GM23248 (cell line): ENCODE results near the gene TRPV2. TPM values are rescaled to one million over a fixed set of nuclear protein-coding genes. Genes with fewer than 3 reads are reported as not detected.
"Not testable (repeated sequence)": the region's sequence is repeated elsewhere in the genome, so short reads cannot be mapped to it uniquely, and the experiment has no call there.

Source experiments
- DNase-seq: peaks from one replicate; pipeline ENCODE4 v3.0.0-alpha.2; 2015
- H2AFZ ChIP-seq: fragments of 200-600 bp; sonication (generic); 2 replicates; pipeline ENCODE4 v1.6.1; 2016; ENCODE audit warnings: antibody characterized with exemption
- H3F3A ChIP-seq: fragments of 200-600 bp; sonication (generic); 2 replicates; pipeline ENCODE4 v1.6.1; 2016; ENCODE audit warnings: mild to moderate bottlenecking, antibody characterized with exemption, mixed run types; ENCODE audit not compliant: insufficient read depth
- H3K27ac ChIP-seq: fragments of 200-600 bp; sonication (generic); 2 replicates; pipeline ENCODE4 v1.5.1; 2016; ENCODE audit warnings: mild to moderate bottlenecking
- H3K27me3 ChIP-seq: fragments of 200-600 bp; sonication (generic); replicated peaks from 2 replicates; pipeline ENCODE4 v1.6.1; 2016; ENCODE audit warnings: mild to moderate bottlenecking; ENCODE audit not compliant: insufficient read depth
- H3K36me3 ChIP-seq: fragments of 200-600 bp; sonication (generic); 2 replicates; pipeline ENCODE4 v1.6.1; 2016; ENCODE audit warnings: low read depth, mild to moderate bottlenecking
- H3K4me1 ChIP-seq: fragments of 200-600 bp; sonication (generic); 2 replicates; pipeline ENCODE4 v1.6.1; 2016; ENCODE audit warnings: mild to moderate bottlenecking; ENCODE audit not compliant: insufficient read depth
- H3K4me2 ChIP-seq: fragments of 200-600 bp; sonication (generic); one replicate; pipeline ENCODE4 v1.6.1; 2016; ENCODE audit warnings: mild to moderate bottlenecking; ENCODE audit not compliant: unreplicated experiment
- H3K4me3 ChIP-seq: fragments of 200-600 bp; sonication (generic); 2 replicates; pipeline ENCODE4 v1.5.1; 2016; ENCODE audit warnings: mild to moderate bottlenecking
- H3K79me2 ChIP-seq: fragments of 200-600 bp; sonication (generic); 2 replicates; pipeline ENCODE4 v1.6.1; 2016; ENCODE audit warnings: mild to moderate bottlenecking; ENCODE audit not compliant: insufficient read depth
- H3K9ac ChIP-seq: fragments of 200-600 bp; sonication (generic); 2 replicates; pipeline ENCODE4 v1.6.1; 2016; ENCODE audit warnings: mild to moderate bottlenecking
- H3K9me2 ChIP-seq: fragments of 200-600 bp; sonication (generic); 2 replicates; pipeline ENCODE4 v1.6.1; 2016; ENCODE audit warnings: mixed run types, mild to moderate bottlenecking, moderate library complexity; ENCODE audit not compliant: insufficient read depth
- H3K9me3 ChIP-seq: fragments of 200-600 bp; sonication (generic); one replicate; pipeline ENCODE4 v1.6.1; 2017; ENCODE audit warnings: low read depth
- H4K20me1 ChIP-seq: fragments of 200-600 bp; sonication (generic); 2 replicates; pipeline ENCODE4 v1.6.0; 2016; ENCODE audit not compliant: insufficient read depth
- EZH2 ChIP-seq: fragments of 200-600 bp; sonication (generic); IDR thresholded peaks from 2 replicates; pipeline ENCODE4 v1.6.1; 2018; ENCODE audit warnings: antibody characterized with exemption, mild to moderate bottlenecking; ENCODE audit not compliant: insufficient read depth, poor library complexity, severe bottlenecking
- EZH2phosphoT487 ChIP-seq: fragments of 200-600 bp; sonication (generic); IDR thresholded peaks from 2 replicates; pipeline ENCODE4 v1.6.1; 2018; ENCODE audit warnings: antibody characterized with exemption, moderate library complexity, mild to moderate bottlenecking, low read depth; ENCODE audit not compliant: insufficient read depth
- WGBS, 2 experiments: methylation state at CpG; one replicate each; pipeline ENCODE4 v1.1.6; 2015 to 2017; ENCODE audit warnings: low lambda C conversion rate in 2 of 2, low coverage in 1 of 2; ENCODE audit errors: missing lambda C conversion rate in 2 of 2; 5-methylcytosine and 5-hydroxymethylcytosine counted together
- in situ Hi-C: fragments of 300-500 bp; cut with MboI; formaldehyde crosslinking; loops from 2 replicates; pipeline ENCODE4 v1.15.0; 2020
- polyA plus RNA-seq: library from polyadenylated mRNA; unstranded; fragments of >200 nt; fragmentation: Nextera tagmentation; extraction: Ambion mirVana; gene quantifications from 2 replicates; pipeline ENCODE4 v1.2.1, GENCODE V29; 2016
- total RNA-seq: library from RNA; depleted of rRNA; stranded (reverse); fragments of >200 nt; shearing (Covaris generic); gene quantifications from 2 replicates; pipeline ENCODE4 v1.2.3, GENCODE V29; 2014

TRPV2 gene
- total and polyA plus RNA-seq, 2 experiments from 2014 or later = 19.6 to 23.9 TPM

DNA sequence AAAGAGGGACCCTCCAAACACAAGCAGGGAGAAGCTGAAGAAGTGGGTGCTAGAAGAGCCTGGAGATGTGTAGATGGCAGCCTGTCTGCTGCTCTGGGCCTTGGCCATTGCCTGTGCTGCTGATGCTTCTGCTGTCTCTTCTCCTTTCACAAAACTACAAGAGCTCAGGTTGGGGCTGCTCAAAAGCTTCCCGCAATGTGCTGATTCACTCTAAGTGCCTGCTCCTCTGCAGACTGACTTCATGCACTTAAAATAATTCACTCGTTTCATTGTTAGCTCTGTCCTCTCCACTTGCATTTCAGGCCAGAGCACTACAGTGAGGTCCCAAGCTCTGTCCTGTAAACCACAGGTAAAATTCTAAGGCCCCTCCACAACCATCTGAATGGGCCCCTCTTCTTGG is 18.7 kb upstream of the TRPV2 start:
- H3K36me3 ChIP-seq, H3K79me2 ChIP-seq, H3K4me2 ChIP-seq, H3F3A ChIP-seq, H3K4me1 ChIP-seq, DNase-seq, H3K4me3 ChIP-seq, H3K27ac ChIP-seq, in situ Hi-C loops, H4K20me1 ChIP-seq, H2AFZ ChIP-seq, H3K27me3 ChIP-seq, H3K9ac ChIP-seq, H3K9me3 ChIP-seq, H3K9me2 ChIP-seq: not testable (repeated sequence)
- WGBS, 2 experiments = 68 to 92% methylated on average over 2 of the region's 2 CpGs

DNA sequence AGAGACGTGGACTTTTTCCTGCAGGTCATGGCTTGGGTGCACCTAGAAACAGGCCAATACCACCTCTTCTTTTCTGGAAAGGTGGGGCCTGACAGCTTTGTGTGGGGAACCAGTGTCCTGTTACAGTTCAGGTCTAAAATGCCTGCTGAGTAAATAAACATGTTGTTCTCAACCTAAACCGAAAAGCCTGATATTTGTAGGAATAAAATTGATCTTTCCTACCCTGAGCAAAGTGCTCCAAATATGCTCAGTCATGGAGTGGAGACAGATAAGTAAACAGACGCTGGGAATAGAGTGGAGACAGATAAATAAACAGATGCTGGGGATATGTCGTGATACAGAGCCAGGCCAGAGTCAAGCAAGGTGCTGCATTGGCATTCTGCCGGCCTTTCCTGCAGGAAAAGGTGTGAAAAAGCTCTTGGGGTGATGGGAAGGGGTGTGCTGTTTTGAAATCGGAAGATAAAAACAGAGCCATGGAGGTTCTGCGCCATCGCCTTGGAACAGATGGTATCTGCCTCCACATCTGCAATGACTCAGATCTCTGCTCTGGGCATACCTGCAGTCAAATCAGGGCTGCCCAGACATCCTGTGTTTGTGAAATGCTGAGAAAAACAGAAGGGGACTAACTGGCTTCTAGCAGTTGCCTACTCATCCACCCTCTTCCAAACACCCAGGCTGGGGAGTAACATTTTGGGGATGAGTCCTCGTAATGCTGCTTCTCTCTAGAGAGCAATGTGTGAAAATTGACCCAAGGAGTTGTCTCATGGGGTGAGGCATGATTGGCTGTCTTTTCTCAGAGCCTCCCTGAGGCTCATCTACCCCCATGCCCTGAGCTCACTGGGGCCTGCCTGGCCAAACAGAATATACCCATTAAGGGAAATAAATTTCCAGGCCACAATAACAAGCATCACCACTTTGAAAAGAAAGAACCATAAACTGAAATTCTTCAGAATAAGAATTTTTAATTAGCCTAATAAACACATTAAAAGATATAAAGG is 16.8 kb upstream of the TRPV2 start:
- no peak for DNase-seq
- WGBS, 2 experiments = 53% methylated on average over 9 of the region's 9 CpGs
- Histone ChIP-seq H4K20me1 (no peaks in the 10 kb centered on the region), H3K27me3 (no peaks in the 10 kb centered on the region), H3K27ac (no peak overlapping the region), H3K9me2 (no peaks in the 10 kb centered on the region), H2AFZ (no peak overlapping the region), H3K79me2 (no peaks in the 10 kb centered on the region), H3K4me2 (no peak overlapping the region), H3K9ac (no peak overlapping the region), H3F3A (no peaks in the 10 kb centered on the region), H3K9me3 (no peaks in the 10 kb centered on the region), H3K4me3 (no peak overlapping the region), H3K4me1 (0 out of 2 replicates have a peak, but pooled peaks cover 5% of the 10 kb centered on the region), H3K36me3 (no peaks in the 10 kb centered on the region)
- no peak for TF ChIP-seq EZH2phosphoT487
- no peak for TF ChIP-seq EZH2
- in situ Hi-C loops = no loop called here

DNA sequence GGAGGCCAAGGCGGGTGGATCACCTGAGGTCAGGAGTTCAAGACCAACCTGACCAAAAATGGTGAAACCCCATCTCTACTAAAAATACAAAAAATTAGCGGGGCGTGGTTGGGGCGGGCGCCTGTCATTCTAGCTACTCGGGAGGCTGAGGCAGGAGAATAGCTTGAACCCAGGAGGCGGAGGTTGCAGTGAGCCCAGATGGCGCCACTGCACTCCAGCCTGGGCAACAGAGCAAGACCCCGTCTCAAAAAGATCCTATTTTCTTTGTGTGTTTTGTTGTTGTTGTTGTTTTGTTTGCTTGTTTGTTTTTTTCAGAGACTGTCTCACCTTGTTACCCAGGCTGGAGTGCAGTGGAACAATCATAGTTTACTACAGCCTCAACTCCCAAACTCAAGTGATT is 11.5 kb upstream of the TRPV2 start:
- H3K4me3 ChIP-seq = not testable (repeated sequence)

DNA sequence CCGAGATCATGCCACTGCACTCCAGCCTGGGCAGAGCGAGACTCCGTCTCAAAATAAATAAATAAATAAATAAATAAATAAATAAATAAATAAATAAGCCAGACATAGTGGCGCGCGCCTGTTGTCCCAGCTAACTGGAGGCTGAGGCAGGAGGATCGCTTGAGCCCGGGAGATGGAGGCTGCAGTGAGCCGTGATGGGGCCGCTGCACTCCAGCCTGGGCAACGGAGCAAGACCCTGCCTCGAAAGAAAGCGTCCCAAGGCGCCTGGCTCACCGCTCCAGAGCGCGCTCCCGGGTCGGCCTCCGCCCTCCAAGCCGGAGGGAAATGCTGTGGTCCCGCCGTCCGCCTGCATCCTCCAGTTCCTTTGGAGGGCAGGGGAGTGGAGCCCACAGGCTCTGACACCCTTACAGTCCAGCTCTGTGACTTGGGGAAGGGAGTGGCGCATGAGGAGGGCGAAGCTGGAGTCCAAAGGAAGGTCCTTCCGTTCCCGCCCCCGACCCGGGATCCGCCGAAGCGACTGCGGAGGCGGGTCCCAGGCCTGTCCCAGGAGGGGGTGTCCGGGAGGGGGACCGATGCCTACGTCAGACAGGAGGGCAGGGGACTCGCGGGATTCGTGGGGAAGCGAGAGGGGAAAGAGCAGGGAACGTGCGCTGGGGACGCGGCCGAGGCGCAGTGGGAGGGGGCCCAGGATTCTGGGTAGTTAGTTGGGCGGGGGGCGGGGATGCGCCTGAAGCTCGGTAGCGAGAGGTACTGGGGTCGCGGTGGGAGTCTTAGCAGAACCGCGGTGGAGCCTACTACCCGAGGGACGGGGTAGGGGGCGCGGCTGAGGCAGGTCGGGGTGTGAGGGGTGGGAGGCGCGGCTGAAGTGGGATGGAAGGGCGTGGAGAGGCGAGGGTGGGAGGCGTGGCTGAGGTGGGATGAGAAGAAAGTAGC is 8.4 kb upstream of the TRPV2 start:
- no peak for TF ChIP-seq EZH2
- no peak for TF ChIP-seq EZH2phosphoT487
- H3K36me3 ChIP-seq = no peaks in the 10 kb centered on the region
- H3K4me2 ChIP-seq = peak overlapping the region; percentile 86
- H3K27ac ChIP-seq = no peak overlapping the region
- no peaks in the 10 kb centered on the region for H3K79me2 ChIP-seq
- WGBS, 2 experiments = 4 to 6% methylated on average over 38 to 67 of the region's 67 CpGs
- no peaks in the 10 kb centered on the region for H4K20me1 ChIP-seq
- H3K9ac ChIP-seq = peak overlapping the region; percentile 63
- no peaks in the 10 kb centered on the region for H3K9me3 ChIP-seq
- peak overlapping the region; percentile 78 for H3K4me3 ChIP-seq
- in situ Hi-C loops = no loop called here
- no peaks in the 10 kb centered on the region for H3K9me2 ChIP-seq
- peak overlapping the region; percentile 98 for H2AFZ ChIP-seq
- H3K4me1 ChIP-seq = no peaks in the 10 kb centered on the region
- H3K27me3 ChIP-seq = no peaks in the 10 kb centered on the region
- H3F3A ChIP-seq = no peaks in the 10 kb centered on the region
- peak; percentile 49 for DNase-seq

More for the DNA sequence above, 11.5 kb upstream of the TRPV2 start:
- 81 to 85% methylated on average over 9 of the region's 9 CpGs for WGBS, 2 experiments
- H3K79me2 ChIP-seq, H4K20me1 ChIP-seq, H3K9ac ChIP-seq, H3K36me3 ChIP-seq, H3K4me1 ChIP-seq, H3K27me3 ChIP-seq, H3K9me2 ChIP-seq, H3K4me2 ChIP-seq, in situ Hi-C loops, H3K27ac ChIP-seq, H3F3A ChIP-seq, H2AFZ ChIP-seq, DNase-seq, H3K9me3 ChIP-seq: not testable (repeated sequence)
